Measurements from ENCODE around the gene CMTR2.

CMTR2 gene

DNA sequence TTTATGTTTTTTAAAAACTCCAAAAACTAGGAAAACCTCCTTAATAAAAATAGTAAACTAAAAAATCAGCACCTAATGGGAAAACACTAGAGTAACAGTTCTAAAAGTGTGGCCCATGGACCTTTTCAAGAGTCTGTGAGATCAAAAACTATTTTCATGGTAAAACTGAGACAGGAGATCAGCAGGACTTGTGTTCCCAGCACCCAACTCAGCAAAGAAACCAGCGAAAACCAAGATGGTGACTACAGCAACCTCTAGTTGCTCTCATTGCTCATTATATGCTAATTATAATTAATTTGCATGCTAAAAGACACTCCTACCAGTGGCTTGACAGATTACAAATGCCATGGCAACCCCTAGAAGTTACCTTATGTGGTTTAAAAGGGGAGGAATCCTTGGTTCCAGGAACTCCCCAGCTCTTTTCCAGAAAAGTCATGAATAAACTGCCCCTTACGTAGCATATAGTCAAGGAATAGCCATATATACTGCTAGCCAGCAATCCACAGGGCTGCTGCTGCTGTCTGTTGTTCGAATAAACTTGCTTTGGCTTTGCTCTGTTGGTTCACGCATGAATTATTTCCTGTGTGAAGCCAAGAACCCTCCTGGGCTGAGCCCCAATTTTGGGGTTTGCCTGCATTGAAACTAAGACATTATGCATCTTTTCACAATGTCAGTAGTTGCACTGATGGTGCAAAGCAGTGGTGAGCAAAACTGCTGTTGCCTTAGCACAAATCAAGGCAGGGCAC, 12.4 kb downstream of the CMTR2 start:
- FAIRE-seq, result no peak

DNA sequence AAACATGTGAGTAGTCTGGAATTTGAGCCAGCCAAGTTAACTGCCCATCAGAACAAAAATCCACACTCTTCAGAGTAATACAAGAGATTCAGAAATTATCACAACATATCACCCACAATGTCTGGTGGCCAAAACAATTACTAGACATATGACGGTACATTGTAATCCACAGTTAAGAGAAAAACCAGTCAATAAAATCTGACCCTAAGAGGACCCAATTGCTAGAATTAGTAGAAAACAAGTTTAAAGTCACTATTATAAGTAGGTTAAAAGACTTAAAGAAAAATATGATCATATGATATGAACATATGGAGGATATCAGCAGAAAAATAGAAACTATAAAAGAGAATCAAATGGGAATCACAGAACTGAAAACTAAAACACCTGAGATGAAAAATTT, 15.8 kb downstream of the CMTR2 start:
- no peak for FAIRE-seq

DNA sequence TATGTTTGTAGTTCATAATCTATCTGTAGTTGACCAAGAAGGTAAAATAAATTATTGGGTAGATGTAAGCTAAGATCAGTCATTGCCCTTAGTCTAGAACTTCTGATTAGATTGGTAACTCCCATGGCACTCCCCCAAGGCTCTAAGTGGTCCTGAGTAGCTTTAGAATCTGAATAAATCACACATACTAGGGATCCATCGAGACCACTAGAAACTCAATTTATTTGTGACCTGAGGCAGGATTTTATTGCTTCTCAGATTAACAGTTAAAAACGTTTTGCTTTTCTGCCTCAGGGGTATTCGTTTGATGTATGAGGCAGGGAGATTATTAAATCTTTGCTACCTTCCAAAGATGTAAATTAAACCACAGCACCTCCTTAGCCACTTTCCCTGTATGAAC, 24.9 kb downstream of the CMTR2 start:
- no peak for FAIRE-seq

DNA sequence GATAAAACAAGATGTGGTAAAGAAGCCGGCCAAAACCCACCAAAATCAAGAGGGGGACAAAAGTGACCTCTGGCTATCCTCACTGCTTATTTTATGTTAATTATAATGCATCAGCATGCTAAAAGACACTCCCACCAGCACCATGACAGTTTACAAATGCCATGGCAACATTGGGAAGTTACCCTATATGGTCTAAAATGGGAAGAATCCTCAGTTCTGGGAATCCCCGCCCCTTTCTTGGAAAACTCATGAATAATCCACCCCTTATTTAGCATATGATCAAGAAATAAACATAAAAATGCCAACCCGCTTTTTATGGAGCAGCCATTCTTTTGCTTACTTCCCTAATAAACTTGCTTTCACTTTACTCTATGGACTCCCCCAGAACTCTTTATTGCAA, 25.6 kb downstream of the CMTR2 start:
- no peak for FAIRE-seq

- FAIRE-seq, result no peak
These were observed 26.8 kb downstream of the CMTR2 start for GRCh38 chr16:71262391-71262790.

DNA sequence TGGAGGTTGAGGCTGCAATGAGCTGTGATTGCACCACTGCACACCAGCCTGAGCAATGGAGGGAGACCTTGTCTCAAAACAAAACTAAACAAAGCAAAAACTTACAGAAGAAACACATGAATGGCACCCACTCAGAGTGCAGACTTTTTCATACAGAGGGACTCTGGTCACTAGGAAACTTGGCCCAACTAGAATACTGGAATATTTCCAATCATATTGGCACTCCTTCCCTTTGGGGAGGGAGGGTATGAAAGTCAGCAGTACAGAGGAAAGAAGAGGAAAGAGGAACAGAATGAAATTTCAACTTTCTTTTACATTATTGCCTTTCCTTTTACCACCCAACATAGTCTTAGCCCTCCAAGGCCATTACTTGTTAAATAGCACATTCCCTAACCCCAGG, 28.2 kb downstream of the CMTR2 start:
- no peak for FAIRE-seq

- FAIRE-seq, result no peak
These were observed 30.1 kb downstream of the CMTR2 start for GRCh38 chr16:71259086-71259485.

- no peak for FAIRE-seq
These were observed 30.8 kb downstream of the CMTR2 start for GRCh38 chr16:71258372-71258771.

GRCh38 chr16:71257768-71258167, 31.4 kb downstream of the CMTR2 start:
- no peak for FAIRE-seq

GRCh38 chr16:71255721-71256120, 33.5 kb downstream of the CMTR2 start:
- FAIRE-seq, result no peak

GRCh38 chr16:71254832-71255525, 34.2 kb downstream of the CMTR2 start:
- FAIRE-seq, result no peak

DNA sequence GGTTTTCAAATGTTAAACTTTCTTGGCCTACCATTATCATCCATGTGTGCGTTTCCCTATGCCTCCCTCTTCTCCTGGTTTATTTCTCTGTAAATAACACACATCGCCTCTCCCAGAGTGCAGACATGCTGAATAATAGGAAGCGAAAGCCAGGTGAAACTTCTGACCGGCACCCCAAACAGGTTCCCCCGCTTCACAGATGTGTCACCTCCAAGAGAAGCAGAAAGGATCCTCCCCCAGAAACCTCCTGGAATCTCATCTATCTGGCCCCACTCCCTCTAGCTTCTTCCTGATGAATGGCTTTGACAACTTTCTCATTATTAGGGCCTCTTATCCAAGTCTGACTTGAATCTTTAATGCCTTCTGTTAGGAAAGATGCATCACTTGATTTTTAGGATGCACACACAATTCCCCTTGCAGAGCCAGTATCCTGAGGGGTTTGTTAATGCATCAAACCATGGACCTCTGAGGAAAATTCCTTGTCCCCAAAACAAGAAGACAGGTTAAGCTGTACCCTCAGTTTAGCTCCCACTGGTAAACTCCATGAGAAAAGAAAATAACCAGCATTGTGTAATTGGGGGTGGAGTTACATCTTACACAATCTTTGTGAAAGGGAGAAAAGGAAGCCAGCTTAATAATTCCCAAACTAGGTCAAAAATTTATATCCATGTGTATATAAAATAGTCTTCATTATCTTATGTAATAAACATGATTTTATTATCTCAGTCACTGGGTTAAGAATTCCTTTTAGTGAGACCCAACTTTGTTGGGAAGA, 38.6 kb downstream of the CMTR2 start:
- no peak for FAIRE-seq

GRCh38 chr16:71249399-71249798, 39.8 kb downstream of the CMTR2 start:
- no peak for FAIRE-seq

DNA sequence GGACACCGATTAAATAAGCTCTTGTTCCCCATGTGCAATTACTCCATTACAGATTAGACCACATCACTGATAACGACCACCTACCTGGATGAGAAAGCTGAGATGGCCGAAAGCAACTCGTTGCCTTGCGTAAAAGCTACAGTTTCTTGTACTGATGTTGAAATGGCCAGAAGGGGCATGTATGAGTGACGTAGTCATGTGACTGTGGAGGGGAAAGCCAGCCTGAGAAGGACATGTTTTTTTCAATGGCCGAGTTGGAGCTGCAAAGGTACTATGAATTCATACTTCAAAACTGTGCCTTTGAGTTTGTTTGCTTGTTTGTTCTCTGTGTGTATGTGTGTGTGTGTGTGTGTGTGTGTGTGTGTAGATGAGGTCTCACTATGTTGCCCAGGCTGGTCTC, 41.7 kb downstream of the CMTR2 start:
- FAIRE-seq, result no peak

- no peak for FAIRE-seq
These were observed 42.9 kb downstream of the CMTR2 start for GRCh38 chr16:71246309-71246708.

- FAIRE-seq, result no peak
These were observed 44.7 kb downstream of the CMTR2 start for GRCh38 chr16:71244521-71244920.

DNA sequence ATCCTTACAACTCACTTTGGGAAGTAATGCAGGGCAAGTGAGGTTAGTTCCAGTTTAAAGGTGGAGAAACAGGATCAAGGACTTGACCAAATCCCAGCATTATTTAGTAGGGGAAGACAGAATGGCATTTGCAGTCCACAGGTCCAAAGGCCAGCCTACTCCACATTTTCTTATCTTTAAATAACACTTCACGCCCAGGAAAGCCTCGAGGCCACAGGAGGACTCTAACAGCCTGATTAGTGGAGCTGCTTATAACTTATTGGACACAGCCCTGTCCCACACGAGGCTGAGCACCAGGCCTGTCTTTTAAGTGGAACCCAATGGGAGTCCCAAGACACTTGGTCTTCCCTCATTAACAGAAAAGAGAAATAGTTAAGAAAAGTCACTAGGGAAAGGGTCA, 46.6 kb downstream of the CMTR2 start:
- FAIRE-seq, result no peak

DNA sequence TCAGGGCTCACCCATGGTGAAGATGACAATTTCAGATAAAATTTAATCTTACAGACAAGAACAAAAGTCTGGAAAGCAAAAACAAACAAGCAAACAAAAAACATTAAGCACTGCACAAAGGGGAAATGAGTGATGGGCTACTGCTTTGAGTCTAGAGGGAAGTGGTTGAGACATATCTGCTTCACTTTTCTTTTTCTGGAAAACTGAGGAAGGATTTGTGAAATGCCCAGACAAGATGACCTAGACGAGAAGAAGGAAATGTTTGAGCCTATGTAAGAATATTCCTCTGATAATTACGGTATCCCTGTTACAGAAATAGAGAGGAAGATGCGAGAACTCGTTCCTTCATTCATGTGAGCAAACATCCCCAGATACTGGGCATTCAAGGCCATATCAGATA, 47.2 kb downstream of the CMTR2 start:
- FAIRE-seq, result no peak

Data from TTC549 (cell line).